Adrenal gland (tissue), 5 donors: ENCODE measurements around the gene ACTA2.

Source experiments
- POLR2A ChIP-seq, 2 donors: fragments of 450-650 bp; IDR thresholded peaks; one replicate each; pipeline ENCODE4 v1.6.1; 2017; ENCODE audit warnings: antibody characterized with exemption in 2 of 2, mild to moderate bottlenecking in 2 of 2, moderate library complexity in 1 of 2
- TF ChIP-seq, protein P1 (sequence below), 6 experiments: fragments of 450-650 bp in 4 of 6; fragments of 200-600 bp in 2 of 6; sonication (generic) in 1 of 6; IDR thresholded peaks; 1 replicate in 5 of 6; 2 replicates in 1 of 6; pipeline versions ENCODE4 v1.5.1 to v1.8.0; 2016 to 2021; ENCODE audit warnings: antibody characterized with exemption in 6 of 6, mild to moderate bottlenecking in 2 of 6, moderate library complexity in 1 of 6
- donor health status: DM: no; HTN: no; CAD: no.

DNA sequence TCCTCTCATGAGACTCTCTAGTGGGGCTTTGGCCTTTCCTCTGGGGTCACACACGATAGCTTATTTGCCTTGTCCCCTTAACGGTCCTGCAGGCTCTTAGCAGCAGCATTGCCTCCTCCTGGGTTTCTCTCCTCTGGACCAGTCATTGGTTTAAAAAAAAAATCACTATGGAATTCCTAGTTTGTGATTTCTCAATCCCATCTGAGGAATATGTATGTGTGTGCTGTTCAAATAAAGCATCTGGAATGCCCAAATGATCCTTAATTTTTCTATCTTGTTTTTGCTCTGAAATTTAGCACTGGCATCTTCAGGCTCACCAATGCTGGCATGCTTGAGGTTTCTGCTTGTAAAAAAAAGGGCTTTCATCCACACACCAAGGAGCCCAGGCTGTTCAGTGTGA lies 30.5 kb downstream of the ACTA2 start:
- TF ChIP-seq, protein P1, sequence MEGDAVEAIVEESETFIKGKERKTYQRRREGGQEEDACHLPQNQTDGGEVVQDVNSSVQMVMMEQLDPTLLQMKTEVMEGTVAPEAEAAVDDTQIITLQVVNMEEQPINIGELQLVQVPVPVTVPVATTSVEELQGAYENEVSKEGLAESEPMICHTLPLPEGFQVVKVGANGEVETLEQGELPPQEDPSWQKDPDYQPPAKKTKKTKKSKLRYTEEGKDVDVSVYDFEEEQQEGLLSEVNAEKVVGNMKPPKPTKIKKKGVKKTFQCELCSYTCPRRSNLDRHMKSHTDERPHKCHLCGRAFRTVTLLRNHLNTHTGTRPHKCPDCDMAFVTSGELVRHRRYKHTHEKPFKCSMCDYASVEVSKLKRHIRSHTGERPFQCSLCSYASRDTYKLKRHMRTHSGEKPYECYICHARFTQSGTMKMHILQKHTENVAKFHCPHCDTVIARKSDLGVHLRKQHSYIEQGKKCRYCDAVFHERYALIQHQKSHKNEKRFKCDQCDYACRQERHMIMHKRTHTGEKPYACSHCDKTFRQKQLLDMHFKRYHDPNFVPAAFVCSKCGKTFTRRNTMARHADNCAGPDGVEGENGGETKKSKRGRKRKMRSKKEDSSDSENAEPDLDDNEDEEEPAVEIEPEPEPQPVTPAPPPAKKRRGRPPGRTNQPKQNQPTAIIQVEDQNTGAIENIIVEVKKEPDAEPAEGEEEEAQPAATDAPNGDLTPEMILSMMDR (IDR thresholded peaks at IDR 0.05): no peak
- TF ChIP-seq POLR2A (IDR thresholded peaks at IDR 0.05): no peak
